CD4-positive, alpha-beta T cell treated with Interleukin-4 for 4 hours (primary cell): ENCODE measurements around the gene SMARCA4.

Source experiments
- DNase-seq: peaks from one replicate; pipeline ENCODE4 v3.0.0-alpha.2; 2020

Gene SMARCA4

GRCh38 chr19:10960314-10961072 is at the start of gene SMARCA4:
Gene SMARCA4 (plus strand): TSS chr19:10961030. CDS start chr19:10984152, 23,122 bp downstream.
- DNase-seq = peak; percentile 96

GRCh38 chr19:10911579-10912363 is 49.1 kb upstream of the SMARCA4 start:
- DNase-seq = no peak

- DNase-seq = no peak
These were observed 48.2 kb upstream of the SMARCA4 start for GRCh38 chr19:10912619-10913018.

GRCh38 chr19:10913716-10914340 is 47.0 kb upstream of the SMARCA4 start:
- DNase-seq = no peak

GRCh38 chr19:10915130-10916091 is 45.4 kb upstream of the SMARCA4 start:
- no peak for DNase-seq

GRCh38 chr19:10916602-10917001 is 44.2 kb upstream of the SMARCA4 start:
- DNase-seq = no peak

- no peak for DNase-seq
These were observed 42.5 kb upstream of the SMARCA4 start for GRCh38 chr19:10918359-10918758.

GRCh38 chr19:10919352-10920287 is 41.2 kb upstream of the SMARCA4 start:
- no peak for DNase-seq

GRCh38 chr19:10920288-10920655 is 40.6 kb upstream of the SMARCA4 start:
- DNase-seq = no peak

- DNase-seq = no peak
These were observed 40.0 kb upstream of the SMARCA4 start for GRCh38 chr19:10920781-10921180.

GRCh38 chr19:10921199-10921909 is 39.5 kb upstream of the SMARCA4 start:
- DNase-seq = no peak

- DNase-seq = no peak
These were observed 38.8 kb upstream of the SMARCA4 start for GRCh38 chr19:10921910-10922637.

GRCh38 chr19:10922638-10923014 is 38.2 kb upstream of the SMARCA4 start:
- no peak for DNase-seq

- no peak for DNase-seq
These were observed 37.3 kb upstream of the SMARCA4 start for GRCh38 chr19:10923260-10924112.

- no peak for DNase-seq
These were observed 36.2 kb upstream of the SMARCA4 start for GRCh38 chr19:10924597-10924996.

- no peak for DNase-seq
These were observed 32.9 kb upstream of the SMARCA4 start for GRCh38 chr19:10927730-10928562.

GRCh38 chr19:10928563-10929401 is 32.0 kb upstream of the SMARCA4 start, which contains the start of the genes TIMM29 and YIPF2:
Gene TIMM29 (plus strand): TSS chr19:10928811. CDS start chr19:10928823, 12 bp downstream.
Gene YIPF2 (minus strand): TSS chr19:10928639. CDS start chr19:10928410, 229 bp downstream.
- peak; percentile 97 for DNase-seq
